Peyer's patch (tissue), 4 donors: ENCODE measurements around the gene HAUS6. TPM values are rescaled to one million over a fixed set of nuclear protein-coding genes. Genes with fewer than 3 reads are reported as not detected.

ENCODE experiments used
- DNase-seq, 3 donors: peaks; one replicate each; pipeline ENCODE4 v3.0.0-alpha.2; 2017 to 2019
- H3K27ac ChIP-seq, 4 donors: fragments of 200-600 bp; sonication (generic); one replicate each; pipeline ENCODE4 v1.5.1; 2016 to 2019
- H3K27me3 ChIP-seq, 2 donors: fragments of 200-600 bp; sonication (generic); one replicate each; pipeline ENCODE4 v1.5.1; 2019
- H3K36me3 ChIP-seq, 3 donors: fragments of 200-600 bp; sonication (generic); one replicate each; pipeline ENCODE4 v1.5.1; 2016 to 2019
- H3K4me1 ChIP-seq, 4 donors: fragments of 200-600 bp; sonication (generic); one replicate each; pipeline ENCODE4 v1.5.1; 2016 to 2019
- H3K4me3 ChIP-seq, 4 donors: fragments of 200-600 bp; sonication (generic); 1 replicate in 3 of 4; 2 replicates in 1 of 4; pipeline ENCODE4 v1.5.1; 2016 to 2019; ENCODE audit warnings: mild to moderate bottlenecking in 1 of 4
- H3K9me3 ChIP-seq, 4 donors: fragments of 200-600 bp; sonication (generic); one replicate each; pipeline ENCODE4 v1.5.1; 2016 to 2019; ENCODE audit warnings: mild to moderate bottlenecking in 1 of 4
- CTCF ChIP-seq, 6 experiments: fragments of 450-650 bp in 4 of 6; fragments of 200-600 bp in 2 of 6; sonication (generic) in 1 of 6; IDR thresholded peaks; one replicate each; pipeline ENCODE4 v1.5.1; 2017 to 2019; ENCODE audit warnings: antibody characterized with exemption in 6 of 6, mild to moderate bottlenecking in 3 of 6, moderate library complexity in 1 of 6
- POLR2A ChIP-seq, 2 donors: fragments of 450-650 bp; IDR thresholded peaks; one replicate each; pipeline ENCODE4 v1.5.1; 2017; ENCODE audit warnings: antibody characterized with exemption in 2 of 2, mild to moderate bottlenecking in 2 of 2, moderate library complexity in 2 of 2
- total RNA-seq, 4 donors: library from RNA; depleted of rRNA; stranded (reverse); fragments of >200 nt; gene quantifications; one replicate each; pipeline ENCODE4 v1.1.0, GENCODE V29; 2016

HAUS6 gene
- total RNA-seq, 4 donors from 2014 or later, result 5.9 to 31.4 (median 7.3) TPM

- no peaks in the 10 kb centered on the region for H3K4me1 ChIP-seq
- no peak for TF ChIP-seq CTCF (IDR thresholded peaks at IDR 0.05)
- no peak for TF ChIP-seq POLR2A (IDR thresholded peaks at IDR 0.05)
- H3K27ac ChIP-seq, result no peak overlapping the region
- H3K27me3 ChIP-seq, result no peaks in the 10 kb centered on the region
- peaks cover 0 to 56% (median 0%) of the 10 kb centered on the region in 3 donors for H3K36me3 ChIP-seq
- DNase-seq, result no peak
- H3K4me3 ChIP-seq, result no peak overlapping the region
- no peaks in the 10 kb centered on the region for H3K9me3 ChIP-seq
Measured at GRCh38 chr9:19074229-19074628, 28.5 kb downstream of the HAUS6 start.

GRCh38 chr9:19057033-19057432 lies 45.7 kb downstream of the HAUS6 start:
- Histone ChIP-seq H3K4me3 (no peak overlapping the region), H3K27ac (no peak overlapping the region), H3K27me3 (no peaks in the 10 kb centered on the region), H3K36me3 (peaks cover 0 to 41% (median 0%) of the 10 kb centered on the region in 3 donors), H3K4me1 (peaks cover 0 to 4% (median 0%) of the 10 kb centered on the region in 4 donors), H3K9me3 (no peaks in the 10 kb centered on the region)
- TF ChIP-seq POLR2A (IDR thresholded peaks at IDR 0.05), result no peak
- no peak for TF ChIP-seq CTCF (IDR thresholded peaks at IDR 0.05)
- DNase-seq, result no peak

- Histone ChIP-seq H3K4me1 (peaks cover 0 to 27% (median 12%) of the 10 kb centered on the region in 4 donors), H3K27me3 (no peaks in the 10 kb centered on the region), H3K4me3 (peak overlapping the region; percentile 69 to 97 (median 88)), H3K9me3 (no peaks in the 10 kb centered on the region), H3K36me3 (no peaks in the 10 kb centered on the region), H3K27ac (peak overlapping the region in 1 of 4 donors; percentile 91)
- no peak for DNase-seq
- TF ChIP-seq CTCF (IDR thresholded peaks at IDR 0.05), result no peak
- no peak for TF ChIP-seq POLR2A (IDR thresholded peaks at IDR 0.05)
Measured at GRCh38 chr9:19050637-19051591, 51.8 kb downstream of the HAUS6 start.

DNA sequence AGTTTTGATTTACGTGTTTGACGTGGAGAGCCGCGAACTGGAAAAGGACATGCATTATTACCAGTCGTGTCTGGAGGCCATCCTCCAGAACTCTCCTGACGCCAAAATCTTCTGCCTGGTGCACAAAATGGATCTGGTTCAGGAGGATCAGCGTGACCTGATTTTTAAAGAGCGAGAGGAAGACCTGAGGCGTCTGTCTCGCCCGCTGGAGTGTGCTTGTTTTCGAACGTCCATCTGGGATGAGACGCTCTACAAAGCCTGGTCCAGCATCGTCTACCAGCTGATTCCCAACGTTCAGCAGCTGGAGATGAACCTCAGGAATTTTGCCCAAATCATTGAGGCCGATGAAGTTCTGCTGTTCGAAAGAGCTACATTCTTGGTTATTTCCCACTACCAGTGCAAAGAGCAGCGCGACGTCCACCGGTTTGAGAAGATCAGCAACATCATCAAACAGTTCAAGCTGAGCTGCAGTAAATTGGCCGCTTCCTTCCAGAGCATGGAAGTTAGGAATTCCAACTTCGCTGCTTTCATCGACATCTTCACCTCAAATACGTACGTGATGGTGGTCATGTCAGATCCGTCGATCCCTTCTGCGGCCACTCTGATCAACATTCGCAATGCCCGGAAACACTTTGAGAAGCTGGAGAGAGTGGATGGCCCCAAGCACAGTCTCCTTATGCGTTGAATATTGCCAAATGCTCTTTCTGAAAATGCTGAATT lies 52.6 kb downstream of the HAUS6 start:
- peak overlapping the region; percentile 69 to 97 (median 88) for H3K4me3 ChIP-seq
- no peaks in the 10 kb centered on the region for H3K9me3 ChIP-seq
- H3K27ac ChIP-seq, result peak overlapping the region; percentile 91 to 97 (median 95)
- no peak for TF ChIP-seq POLR2A (IDR thresholded peaks at IDR 0.05)
- TF ChIP-seq CTCF (IDR thresholded peaks at IDR 0.05), result no peak
- no peaks in the 10 kb centered on the region for H3K27me3 ChIP-seq
- DNase-seq, result peak in 1 of 3 donors; percentile 20
- H3K36me3 ChIP-seq, result no peaks in the 10 kb centered on the region
- peaks cover 0 to 27% (median 12%) of the 10 kb centered on the region in 4 donors for H3K4me1 ChIP-seq

GRCh38 chr9:19048966-19049916 lies 53.5 kb downstream of the HAUS6 start, which contains the start of gene RRAGA:
Gene RRAGA (plus strand): TSS chr9:19049427. CDS start chr9:19049660, 233 bp downstream.
- Histone ChIP-seq H3K27ac (peak within 1 kb of the TSS; percentile 91 to 97 (median 95)), H3K36me3 (no peaks in the 10 kb centered on the region), H3K9me3 (no peaks in the 10 kb centered on the region), H3K4me3 (peak within 1 kb of the TSS; percentile 69 to 97 (median 88)), H3K27me3 (no peaks in the 10 kb centered on the region), H3K4me1 (peaks cover 0 to 27% (median 12%) of the 10 kb centered on the region in 4 donors)
- peak; percentile 91 to 98 (median 98) for DNase-seq
- TF ChIP-seq POLR2A (IDR thresholded peaks at IDR 0.05), result peak; percentile 72 to 90
- peak; percentile 77 to 95 (median 92) for TF ChIP-seq CTCF (IDR thresholded peaks at IDR 0.05)
